SK-N-SH treated with all-trans-retinoic acid at 6 μM for 48 hours (cell line): ENCODE measurements around the gene RTN4RL1.

ENCODE experiments used
- ATAC-seq: fragments of 200-7000 bp; cut with Tn5 transposase; 3 replicates; pipeline ENCODE4 v1.9.1; 2020; ENCODE audit warnings: mild to moderate bottlenecking, moderate library complexity
- ARNTL ChIP-seq: fragments of 450-650 bp; formaldehyde crosslinking; IDR thresholded peaks from 2 replicates; pipeline ENCODE4 v1.5.0; 2020; ENCODE audit warnings: low read depth, mild to moderate bottlenecking, moderate library complexity, borderline replicate concordance
- BACH2 ChIP-seq: fragments of 250-450 bp; sonication (Bioruptor Pico); IDR thresholded peaks from 2 replicates; pipeline ENCODE4 v1.9.0; 2021; ENCODE audit warnings: mild to moderate bottlenecking, borderline replicate concordance
- CREB5 ChIP-seq: fragments of 250-450 bp; sonication (Bioruptor Pico); IDR thresholded peaks from 2 replicates; pipeline ENCODE4 v1.5.1; 2020; ENCODE audit warnings: low read depth, mild to moderate bottlenecking, moderate library complexity
- CSDC2 ChIP-seq: fragments of 250-450 bp; sonication (Bioruptor Pico); IDR thresholded peaks from 2 replicates; pipeline ENCODE4 v1.5.0; 2020; ENCODE audit warnings: mild to moderate bottlenecking, moderate library complexity
- CSRNP3 ChIP-seq: fragments of 250-450 bp; sonication (Bioruptor Pico); IDR thresholded peaks from 2 replicates; pipeline ENCODE4 v1.5.1; 2021; ENCODE audit warnings: mild to moderate bottlenecking, moderate library complexity
- ESRRG ChIP-seq: fragments of 250-450 bp; sonication (Bioruptor Pico); IDR thresholded peaks from 2 replicates; pipeline ENCODE4 v1.6.1; 2021; ENCODE audit warnings: mild to moderate bottlenecking
- GLIS3 ChIP-seq: fragments of 250-450 bp; sonication (Bioruptor Pico); IDR thresholded peaks from 2 replicates; pipeline ENCODE4 v1.5.0; 2020; ENCODE audit warnings: mild to moderate bottlenecking, moderate library complexity
- ISL1 ChIP-seq: fragments of 250-450 bp; sonication (Bioruptor Pico); IDR thresholded peaks from 2 replicates; pipeline ENCODE4 v2.1.2; 2022; ENCODE audit warnings: mild to moderate bottlenecking, moderate library complexity
- OSR1 ChIP-seq: fragments of 250-450 bp; sonication (Bioruptor Pico); IDR thresholded peaks from 2 replicates; pipeline ENCODE4 v1.8.0; 2022; ENCODE audit warnings: moderate library complexity, mild to moderate bottlenecking, inconsistent platforms
- PATZ1 ChIP-seq: fragments of 250-450 bp; sonication (Bioruptor Pico); IDR thresholded peaks from 2 replicates; pipeline ENCODE4 v1.8.0; 2020; ENCODE audit warnings: mild to moderate bottlenecking, moderate library complexity, borderline replicate concordance
- PPARA ChIP-seq: fragments of 250-450 bp; sonication (Bioruptor Pico); IDR thresholded peaks from 2 replicates; pipeline ENCODE4 v1.5.0; 2020; ENCODE audit warnings: mild to moderate bottlenecking, borderline replicate concordance
- ZC3H10 ChIP-seq: fragments of 250-450 bp; sonication (Bioruptor Pico); IDR thresholded peaks from 2 replicates; pipeline ENCODE4 v1.5.1; 2021; ENCODE audit warnings: mild to moderate bottlenecking, moderate library complexity
- ZFP3 ChIP-seq: fragments of 250-450 bp; sonication (Bioruptor Pico); IDR thresholded peaks from 2 replicates; pipeline ENCODE4 v1.5.0; 2020; ENCODE audit warnings: mild to moderate bottlenecking, moderate library complexity
- ZNF565 ChIP-seq: fragments of 450-650 bp; formaldehyde crosslinking; conservative IDR thresholded peaks from 2 replicates; pipeline ENCODE4 v1.5.0; 2020; ENCODE audit warnings: low read depth, mild to moderate bottlenecking, moderate library complexity
- ZNF70 ChIP-seq: fragments of 450-650 bp; formaldehyde crosslinking; IDR thresholded peaks from 2 replicates; pipeline ENCODE4 v1.5.0; 2020; ENCODE audit warnings: mild to moderate bottlenecking, moderate library complexity
- ZNF8 ChIP-seq: fragments of 450-650 bp; formaldehyde crosslinking; IDR thresholded peaks from 2 replicates; pipeline ENCODE4 v1.5.0; 2020; ENCODE audit warnings: mild to moderate bottlenecking, moderate library complexity

Gene RTN4RL1

GRCh38 chr17:1994707-1995106 lies 30.4 kb downstream of the RTN4RL1 start:
- TF ChIP-seq PATZ1 (CRISPR knock-in tag) (no peak), ARNTL (CRISPR knock-in tag) (no peak), ZNF565 (CRISPR knock-in tag) (no peak), ISL1 (CRISPR knock-in tag) (no peak), CSRNP3 (CRISPR knock-in tag) (no peak), ZNF8 (CRISPR knock-in tag) (no peak), PPARA (CRISPR knock-in tag) (no peak), ZFP3 (CRISPR knock-in tag) (no peak), ESRRG (CRISPR knock-in tag) (no peak)

GRCh38 chr17:1992541-1992940 lies 32.6 kb downstream of the RTN4RL1 start:
- TF ChIP-seq ZNF70 (CRISPR knock-in tag) (no peak), GLIS3 (CRISPR knock-in tag) (no peak), ESRRG (CRISPR knock-in tag) (no peak), PPARA (CRISPR knock-in tag) (no peak), ZNF8 (CRISPR knock-in tag) (no peak), CSRNP3 (CRISPR knock-in tag) (no peak)
- TF ChIP-seq, all 23 proteins: peak for 0
- ATAC-seq: no peak

More at GRCh38 chr17:1994707-1995106, 30.4 kb downstream of the RTN4RL1 start:
- ATAC-seq: no peak

- ATAC-seq: peak; percentile 82
- no peak for TF ChIP-seq ZNF565 (CRISPR knock-in tag)
- TF ChIP-seq OSR1 (CRISPR knock-in tag): no peak
- TF ChIP-seq CSRNP3 (CRISPR knock-in tag): no peak
- no peak for TF ChIP-seq ZFP3 (CRISPR knock-in tag)
- TF ChIP-seq BACH2: no peak
- no peak for TF ChIP-seq ESRRG (CRISPR knock-in tag)
- no peak for TF ChIP-seq PATZ1 (CRISPR knock-in tag)
These were observed 36.0 kb downstream of the RTN4RL1 start for GRCh38 chr17:1989135-1989534.

GRCh38 chr17:1986783-1987451 lies 38.2 kb downstream of the RTN4RL1 start:
- TF ChIP-seq OSR1 (CRISPR knock-in tag) (no peak), GLIS3 (CRISPR knock-in tag) (no peak), PPARA (CRISPR knock-in tag) (no peak), ZNF70 (CRISPR knock-in tag) (no peak)
- no peak for ATAC-seq

GRCh38 chr17:1985686-1986085 lies 39.4 kb downstream of the RTN4RL1 start:
- TF ChIP-seq CREB5 (CRISPR knock-in tag) (no peak), ZNF565 (CRISPR knock-in tag) (no peak), ESRRG (CRISPR knock-in tag) (no peak), ZNF8 (CRISPR knock-in tag) (no peak), GLIS3 (CRISPR knock-in tag) (no peak), ZC3H10 (CRISPR knock-in tag) (no peak), CSDC2 (no peak), ISL1 (CRISPR knock-in tag) (no peak)
- no peak for ATAC-seq
